H1 (cell line): ENCODE data around the gene P2RX6. TPM values are rescaled to one million over a fixed set of nuclear protein-coding genes. Genes with fewer than 3 reads are reported as not detected.

ENCODE experiments used
- CEBPB ChIP-seq: IDR thresholded peaks from 2 replicates; pipeline ENCODE4 v1.6.1; 2012; ENCODE audit warnings: low read depth, low read length
- CREB1 ChIP-seq: IDR thresholded peaks from 2 replicates; pipeline ENCODE4 v1.6.1; 2012; ENCODE audit warnings: inconsistent platforms
- CTBP2 ChIP-seq: IDR thresholded peaks from 2 replicates; pipeline ENCODE4 v1.7.0; 2011; ENCODE audit warnings: borderline replicate concordance, mild to moderate bottlenecking, moderate library complexity, mixed read lengths, low read length; ENCODE audit not compliant: insufficient read depth, insufficient read length
- KDM4A ChIP-seq: IDR thresholded peaks from one replicate; pipeline ENCODE4 v1.7.1; 2012; ENCODE audit warnings: low read depth, mild to moderate bottlenecking, moderate library complexity, low read length, inconsistent platforms; ENCODE audit not compliant: severe bottlenecking
- MAFK ChIP-seq: IDR thresholded peaks from 2 replicates; pipeline ENCODE4 v1.6.1; 2012; ENCODE audit warnings: low read depth, mild to moderate bottlenecking, improper control_type of control experiment, low read length
- PHF8 ChIP-seq: fragments of 200-600 bp; sonication (generic); conservative IDR thresholded peaks from 2 replicates; pipeline ENCODE4 v1.7.1; 2012; ENCODE audit warnings: low read depth, mild to moderate bottlenecking, inconsistent platforms, low read length, moderate library complexity
- POU5F1 ChIP-seq: IDR thresholded peaks from 2 replicates; pipeline ENCODE4 v1.6.1; 2011; ENCODE audit warnings: low read depth, mild to moderate bottlenecking, low read length, moderate library complexity
- RBBP5 ChIP-seq: IDR thresholded peaks from 2 replicates; pipeline ENCODE4 v1.7.1; 2012; ENCODE audit warnings: low read depth, mild to moderate bottlenecking, inconsistent platforms, low read length, moderate library complexity, borderline replicate concordance
- RFX5 ChIP-seq: IDR thresholded peaks from 2 replicates; pipeline ENCODE4 v1.6.1; 2011; ENCODE audit warnings: low read depth, low read length, improper control_type of control experiment, borderline replicate concordance
- SP1 ChIP-seq: IDR thresholded peaks from 2 replicates; pipeline ENCODE4 v1.6.1; 2011; ENCODE audit warnings: low read depth, low read length
- SRF ChIP-seq: IDR thresholded peaks from 2 replicates; pipeline ENCODE4 v1.6.1; 2011; ENCODE audit warnings: mild to moderate bottlenecking, low read depth, low read length, moderate library complexity
- polyA plus RNA-seq, 7 experiments: library from polyadenylated mRNA; depleted of rRNA in 3 of 7; stranded (reverse) in 5 of 7; unstranded in 2 of 7; fragments of >200 nt in 5 of 7; fragments of 200-250 nt in 2 of 7; gene quantifications; 1 replicate in 5 of 7; 2 replicates in 1 of 7; 4 replicates in 1 of 7; pipeline versions ENCODE4 v1.2.1 to v1.2.3, GENCODE V29; 2011 to 2013; ENCODE audit warnings: missing spikeins in 2 of 7, mixed read lengths in 2 of 7
- total RNA-seq: library from RNA; stranded (reverse); fragmentation: NEBNext Ultra II Directional; extraction: Animal tissue kit (Norgen Biotek cat#: 25700); gene quantifications from 2 replicates; pipeline ENCODE4 v1.2.1, GENCODE V29; 2021
- TF ChIP-seq, protein P1 (sequence below): fragments of 300-600 bp; sonication (generic); IDR thresholded peaks from 2 replicates; pipeline ENCODE4 v1.7.1; 2012; ENCODE audit warnings: low read length, moderate library complexity, mild to moderate bottlenecking, inconsistent platforms; ENCODE audit not compliant: insufficient replicate concordance

The P2RX6 gene
- total and polyA plus RNA-seq, 2 of the 8 experiments (the other 6 are each of a cell fraction or from before 2014, with no cell fraction given), result 0.09 TPM; not detected in 1

- TF ChIP-seq, protein P1, sequence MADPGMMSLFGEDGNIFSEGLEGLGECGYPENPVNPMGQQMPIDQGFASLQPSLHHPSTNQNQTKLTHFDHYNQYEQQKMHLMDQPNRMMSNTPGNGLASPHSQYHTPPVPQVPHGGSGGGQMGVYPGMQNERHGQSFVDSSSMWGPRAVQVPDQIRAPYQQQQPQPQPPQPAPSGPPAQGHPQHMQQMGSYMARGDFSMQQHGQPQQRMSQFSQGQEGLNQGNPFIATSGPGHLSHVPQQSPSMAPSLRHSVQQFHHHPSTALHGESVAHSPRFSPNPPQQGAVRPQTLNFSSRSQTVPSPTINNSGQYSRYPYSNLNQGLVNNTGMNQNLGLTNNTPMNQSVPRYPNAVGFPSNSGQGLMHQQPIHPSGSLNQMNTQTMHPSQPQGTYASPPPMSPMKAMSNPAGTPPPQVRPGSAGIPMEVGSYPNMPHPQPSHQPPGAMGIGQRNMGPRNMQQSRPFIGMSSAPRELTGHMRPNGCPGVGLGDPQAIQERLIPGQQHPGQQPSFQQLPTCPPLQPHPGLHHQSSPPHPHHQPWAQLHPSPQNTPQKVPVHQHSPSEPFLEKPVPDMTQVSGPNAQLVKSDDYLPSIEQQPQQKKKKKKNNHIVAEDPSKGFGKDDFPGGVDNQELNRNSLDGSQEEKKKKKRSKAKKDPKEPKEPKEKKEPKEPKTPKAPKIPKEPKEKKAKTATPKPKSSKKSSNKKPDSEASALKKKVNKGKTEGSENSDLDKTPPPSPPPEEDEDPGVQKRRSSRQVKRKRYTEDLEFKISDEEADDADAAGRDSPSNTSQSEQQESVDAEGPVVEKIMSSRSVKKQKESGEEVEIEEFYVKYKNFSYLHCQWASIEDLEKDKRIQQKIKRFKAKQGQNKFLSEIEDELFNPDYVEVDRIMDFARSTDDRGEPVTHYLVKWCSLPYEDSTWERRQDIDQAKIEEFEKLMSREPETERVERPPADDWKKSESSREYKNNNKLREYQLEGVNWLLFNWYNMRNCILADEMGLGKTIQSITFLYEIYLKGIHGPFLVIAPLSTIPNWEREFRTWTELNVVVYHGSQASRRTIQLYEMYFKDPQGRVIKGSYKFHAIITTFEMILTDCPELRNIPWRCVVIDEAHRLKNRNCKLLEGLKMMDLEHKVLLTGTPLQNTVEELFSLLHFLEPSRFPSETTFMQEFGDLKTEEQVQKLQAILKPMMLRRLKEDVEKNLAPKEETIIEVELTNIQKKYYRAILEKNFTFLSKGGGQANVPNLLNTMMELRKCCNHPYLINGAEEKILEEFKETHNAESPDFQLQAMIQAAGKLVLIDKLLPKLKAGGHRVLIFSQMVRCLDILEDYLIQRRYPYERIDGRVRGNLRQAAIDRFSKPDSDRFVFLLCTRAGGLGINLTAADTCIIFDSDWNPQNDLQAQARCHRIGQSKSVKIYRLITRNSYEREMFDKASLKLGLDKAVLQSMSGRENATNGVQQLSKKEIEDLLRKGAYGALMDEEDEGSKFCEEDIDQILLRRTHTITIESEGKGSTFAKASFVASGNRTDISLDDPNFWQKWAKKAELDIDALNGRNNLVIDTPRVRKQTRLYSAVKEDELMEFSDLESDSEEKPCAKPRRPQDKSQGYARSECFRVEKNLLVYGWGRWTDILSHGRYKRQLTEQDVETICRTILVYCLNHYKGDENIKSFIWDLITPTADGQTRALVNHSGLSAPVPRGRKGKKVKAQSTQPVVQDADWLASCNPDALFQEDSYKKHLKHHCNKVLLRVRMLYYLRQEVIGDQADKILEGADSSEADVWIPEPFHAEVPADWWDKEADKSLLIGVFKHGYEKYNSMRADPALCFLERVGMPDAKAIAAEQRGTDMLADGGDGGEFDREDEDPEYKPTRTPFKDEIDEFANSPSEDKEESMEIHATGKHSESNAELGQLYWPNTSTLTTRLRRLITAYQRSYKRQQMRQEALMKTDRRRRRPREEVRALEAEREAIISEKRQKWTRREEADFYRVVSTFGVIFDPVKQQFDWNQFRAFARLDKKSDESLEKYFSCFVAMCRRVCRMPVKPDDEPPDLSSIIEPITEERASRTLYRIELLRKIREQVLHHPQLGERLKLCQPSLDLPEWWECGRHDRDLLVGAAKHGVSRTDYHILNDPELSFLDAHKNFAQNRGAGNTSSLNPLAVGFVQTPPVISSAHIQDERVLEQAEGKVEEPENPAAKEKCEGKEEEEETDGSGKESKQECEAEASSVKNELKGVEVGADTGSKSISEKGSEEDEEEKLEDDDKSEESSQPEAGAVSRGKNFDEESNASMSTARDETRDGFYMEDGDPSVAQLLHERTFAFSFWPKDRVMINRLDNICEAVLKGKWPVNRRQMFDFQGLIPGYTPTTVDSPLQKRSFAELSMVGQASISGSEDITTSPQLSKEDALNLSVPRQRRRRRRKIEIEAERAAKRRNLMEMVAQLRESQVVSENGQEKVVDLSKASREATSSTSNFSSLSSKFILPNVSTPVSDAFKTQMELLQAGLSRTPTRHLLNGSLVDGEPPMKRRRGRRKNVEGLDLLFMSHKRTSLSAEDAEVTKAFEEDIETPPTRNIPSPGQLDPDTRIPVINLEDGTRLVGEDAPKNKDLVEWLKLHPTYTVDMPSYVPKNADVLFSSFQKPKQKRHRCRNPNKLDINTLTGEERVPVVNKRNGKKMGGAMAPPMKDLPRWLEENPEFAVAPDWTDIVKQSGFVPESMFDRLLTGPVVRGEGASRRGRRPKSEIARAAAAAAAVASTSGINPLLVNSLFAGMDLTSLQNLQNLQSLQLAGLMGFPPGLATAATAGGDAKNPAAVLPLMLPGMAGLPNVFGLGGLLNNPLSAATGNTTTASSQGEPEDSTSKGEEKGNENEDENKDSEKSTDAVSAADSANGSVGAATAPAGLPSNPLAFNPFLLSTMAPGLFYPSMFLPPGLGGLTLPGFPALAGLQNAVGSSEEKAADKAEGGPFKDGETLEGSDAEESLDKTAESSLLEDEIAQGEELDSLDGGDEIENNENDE, result no peak
- TF ChIP-seq SRF (no peak), RFX5 (no peak), RBBP5 (no peak), SP1 (no peak), MAFK (no peak), CREB1 (no peak), CEBPB (no peak), PHF8 (no peak), POU5F1 (no peak), KDM4A (no peak), CTBP2 (no peak)
These were observed 41.9 kb upstream of the P2RX6 start (continued) for GRCh38 chr22:20972933-20973577.
